CD4-positive, alpha-beta memory T cell (primary cell): ENCODE results near the gene ZNF506. TPM values are rescaled to one million over a fixed set of nuclear protein-coding genes. Genes with fewer than 3 reads are reported as not detected.

Source experiments
- CTCF ChIA-PET: fragments of 350-600 bp; sonication (Branson Sonifier 250); formaldehyde crosslinking; loops from one replicate; lab custom pipeline; 2021; ENCODE audit warnings: inconsistent platforms; ENCODE audit not compliant: partially characterized antibody; lab: Charles Lee
- POLR2A ChIA-PET: fragments of 350-600 bp; sonication (Branson Sonifier 250); formaldehyde crosslinking; loops from one replicate; lab custom pipeline; 2021; ENCODE audit not compliant: partially characterized antibody; lab: Charles Lee
- DNase-seq, 5 donors: peaks; one replicate each; pipeline versions ENCODE4 v3.0.0 to v3.0.0-alpha.2; 2020 to 2022; ENCODE audit warnings: mixed read lengths in 1 of 5
- H3K27ac ChIP-seq: one replicate; pipeline ENCODE4 v1.7.0; 2013; ENCODE audit warnings: low read depth, low read length
- H3K27me3 ChIP-seq: 2 replicates; pipeline ENCODE4 v1.7.0; 2013; ENCODE audit warnings: mild to moderate bottlenecking, low read length, moderate library complexity; ENCODE audit not compliant: insufficient read depth
- H3K36me3 ChIP-seq: 2 replicates; pipeline ENCODE4 v1.7.0; 2013; ENCODE audit warnings: mild to moderate bottlenecking, low read length, moderate library complexity; ENCODE audit not compliant: insufficient read depth
- H3K4me1 ChIP-seq: 2 replicates; pipeline ENCODE4 v1.7.0; 2013; ENCODE audit warnings: mild to moderate bottlenecking, low read length, moderate library complexity; ENCODE audit not compliant: insufficient read depth
- H3K4me3 ChIP-seq, 2 donors: one replicate each; pipeline ENCODE4 v1.7.0; 2013; ENCODE audit warnings: low read length in 2 of 2, mild to moderate bottlenecking in 1 of 2
- H3K9me3 ChIP-seq, 2 donors: one replicate each; pipeline ENCODE4 v1.7.0; 2013; ENCODE audit warnings: low read length in 2 of 2, control low read depth in 1 of 2; ENCODE audit not compliant: control insufficient read depth in 1 of 2
- H3K27ac Mint-ChIP-seq, 7 donors: one replicate each; pipeline ENCODE4 v1.8.0; 2020 to 2021; ENCODE audit warnings: mixed read lengths in 7 of 7, mild to moderate bottlenecking in 6 of 7, inconsistent platforms in 3 of 7, moderate library complexity in 3 of 7
- H3K27me3 Mint-ChIP-seq, 2 donors: one replicate each; pipeline ENCODE4 v1.8.0; 2020 to 2021; ENCODE audit warnings: mixed read lengths in 2 of 2
- H3K36me3 Mint-ChIP-seq, 2 donors: one replicate each; pipeline ENCODE4 v1.8.0; 2020 to 2021; ENCODE audit warnings: mixed read lengths in 2 of 2, inconsistent platforms in 1 of 2, mild to moderate bottlenecking in 1 of 2
- H3K4me1 Mint-ChIP-seq, 4 donors: one replicate each; pipeline ENCODE4 v1.8.0; 2020 to 2021; ENCODE audit warnings: mixed read lengths in 4 of 4, mild to moderate bottlenecking in 1 of 4
- H3K4me3 Mint-ChIP-seq, 8 donors: one replicate each; pipeline ENCODE4 v1.8.0; 2020 to 2021; ENCODE audit warnings: mixed read lengths in 8 of 8, mild to moderate bottlenecking in 7 of 8, moderate library complexity in 6 of 8, inconsistent platforms in 3 of 8
- H3K9me3 Mint-ChIP-seq, 8 donors: one replicate each; pipeline ENCODE4 v1.8.0; 2020 to 2021; ENCODE audit warnings: mixed read lengths in 8 of 8, mild to moderate bottlenecking in 5 of 8, inconsistent platforms in 3 of 8, moderate library complexity in 1 of 8
- intact Hi-C: fragments of 100-400 bp; cut with micrococcal nuclease; formaldehyde crosslinking; loops from one replicate; pipeline ENCODE4 v1.15.1; 2023
- polyA plus RNA-seq, 2 donors: library from polyadenylated mRNA; unstranded; fragments of 300-500 nt; fragmentation: Illumina TruSeq; gene quantifications; one replicate each; pipeline ENCODE4 v1.2.3, GENCODE V29; 2021
- total RNA-seq, 2 experiments: library from RNA; stranded (reverse); gene quantifications; one replicate each; pipeline ENCODE4 v1.2.3, GENCODE V29; 2021

ZNF506 gene
- total and polyA plus RNA-seq, 4 experiments from 2014 or later: 9.6 to 80.5 (median 52.8) TPM

- no peak for DNase-seq
- H3K9me3 Mint-ChIP-seq: no peaks in the 10 kb centered on the region
- POLR2A ChIA-PET: no interaction called here
- H3K4me3 ChIP-seq: no peak overlapping the region
- H3K27ac ChIP-seq: no peak overlapping the region
- no peak overlapping the region for H3K4me3 Mint-ChIP-seq
- H3K27ac Mint-ChIP-seq: no peak overlapping the region
- CTCF ChIA-PET: no interaction called here
- H3K36me3 Mint-ChIP-seq: no peaks in the 10 kb centered on the region
- no peaks in the 10 kb centered on the region for H3K4me1 ChIP-seq
- H3K4me1 Mint-ChIP-seq: no peaks in the 10 kb centered on the region
- intact Hi-C loops: no loop called here
- H3K9me3 ChIP-seq: no peaks in the 10 kb centered on the region
- peaks cover 0 to 1% of the 10 kb centered on the region in 2 donors for H3K27me3 Mint-ChIP-seq
- H3K27me3 ChIP-seq: no peaks in the 10 kb centered on the region
- H3K36me3 ChIP-seq: no peaks in the 10 kb centered on the region
These were observed 78.8 kb downstream of the ZNF506 start for GRCh38 chr19:19742773-19743172.

Other genes starting within 250 kb of the ZNF506 start
- gene PBX4, start 203.1 kb downstream of the ZNF506 start, total RNA-seq: 10 to 100 TPM; 46.5 to 56.3 TPM
- 10 to 100 TPM in 1 of 2 donors, 1 to 10 TPM in 1; 3.9 to 11.8 TPM for gene PBX4, start 203.1 kb downstream of the ZNF506 start, polyA plus RNA-seq
- gene LPAR2, start 193.5 kb downstream of the ZNF506 start, total RNA-seq: 10 to 100 TPM; 70.7 to 72.4 TPM
- 10 to 100 TPM; 27.2 to 37.7 TPM for gene LPAR2, start 193.5 kb downstream of the ZNF506 start, polyA plus RNA-seq
- gene GMIP, start 178.1 kb downstream of the ZNF506 start, total RNA-seq: 100 to 1,000 TPM; 101 to 105 TPM
- 10 to 100 TPM; 28.4 to 49.7 TPM for gene GMIP, start 178.1 kb downstream of the ZNF506 start, polyA plus RNA-seq
- gene ATP13A1, start 158.1 kb downstream of the ZNF506 start, total RNA-seq: 100 to 1,000 TPM; 137 to 139 TPM
- gene ATP13A1, start 158.1 kb downstream of the ZNF506 start, polyA plus RNA-seq: 10 to 100 TPM; 21.3 to 54.7 TPM
- gene ZNF101, start 152.9 kb downstream of the ZNF506 start, total RNA-seq: 100 to 1,000 TPM; 152 to 156 TPM
- 100 to 1,000 TPM in 1 of 2 donors, 10 to 100 TPM in 1; 97.3 to 113 TPM for gene ZNF101, start 152.9 kb downstream of the ZNF506 start, polyA plus RNA-seq
- gene ZNF14, start 88.6 kb downstream of the ZNF506 start, total RNA-seq: 10 to 100 TPM; 31.2 to 32.2 TPM
- 10 to 100 TPM; 13.9 to 22.7 TPM for gene ZNF14, start 88.6 kb downstream of the ZNF506 start, polyA plus RNA-seq
- gene ZNF253, start 44.1 kb upstream of the ZNF506 start, total RNA-seq: 10 to 100 TPM; 23.8 to 25.8 TPM
- 1 to 10 TPM; 5.5 to 8.8 TPM for gene ZNF253, start 44.1 kb upstream of the ZNF506 start, polyA plus RNA-seq
- 1 to 10 TPM; 8.8 to 9.2 TPM for gene ZNF93, start 79.2 kb upstream of the ZNF506 start, total RNA-seq
- 1 to 10 TPM; 5.6 to 6.6 TPM for gene ZNF93, start 79.2 kb upstream of the ZNF506 start, polyA plus RNA-seq
- gene ZNF682, start 217.8 kb upstream of the ZNF506 start, total RNA-seq: 1 to 10 TPM; 7.3 TPM
- 1 to 10 TPM; 3.7 to 5.2 TPM for gene ZNF682, start 217.8 kb upstream of the ZNF506 start, polyA plus RNA-seq